HepG2 (cell line): ENCODE results near the gene CASKIN1. TPM values are rescaled to one million over a fixed set of nuclear protein-coding genes. Genes with fewer than 3 reads are reported as not detected.

Experiments
- ATAC-seq: fragments of 200-7000 bp; cut with Tn5 transposase; 3 replicates; pipeline ENCODE4 v1.9.1; 2020; ENCODE audit warnings: mild to moderate bottlenecking, moderate library complexity
- BruUV-seq: library from RNA; stranded (reverse); fragments of 400-500 nt; replicated peaks from 2 replicates; lab custom pipeline; 2021; lab: Mats Ljungman, UMichigan
- CTCF ChIA-PET: fragments of 300-600 bp; formaldehyde crosslinking; extraction: SDS; loops from one replicate; lab custom pipeline; 2021; ENCODE audit warnings: low total read pairs, inconsistent platforms, low intra/inter-chr PET ratio; lab: Yijun Ruan, JAX
- POLR2A ChIA-PET: fragments of 350-600 bp; sonication (Branson Sonifier 250); formaldehyde crosslinking; loops from one replicate; lab custom pipeline; 2020; ENCODE audit warnings: antibody characterized with exemption, inconsistent platforms; lab: Yijun Ruan, JAX
- DNase-seq: peaks from one replicate; pipeline ENCODE4 v3.0.0-alpha.2; 2015; ENCODE audit warnings: low spot score
- FAIRE-seq: peaks from 3 replicates; lab custom pipeline; 2011; peaks lifted over from hg19 to GRCh38; lab: Jason Lieb, UNC
- H2AFZ ChIP-seq: one replicate; pipeline ENCODE4 v1.6.1; 2011; ENCODE audit warnings: low read length, inconsistent platforms
- H3K27ac ChIP-seq: fragments of 300-600 bp; 3 replicates; pipeline ENCODE4 v1.8.0; 2011; ENCODE audit warnings: mixed run types, mild to moderate bottlenecking, mixed read lengths, low read length, inconsistent platforms; ENCODE audit not compliant: insufficient read depth; ENCODE audit errors: extremely low read length
- H3K27me3 ChIP-seq, 2 experiments: fragments of 200-600 bp in 1 of 2; 2 replicates in 1 of 2; 3 replicates in 1 of 2; pipeline versions ENCODE4 v1.6.0 to v1.8.0; 2011; ENCODE audit warnings: low read length in 2 of 2, mild to moderate bottlenecking in 2 of 2, moderate library complexity in 2 of 2, inconsistent platforms in 1 of 2; ENCODE audit not compliant: insufficient read depth in 2 of 2, control insufficient read depth in 1 of 2
- H3K36me3 ChIP-seq, 2 experiments: fragments of 200-600 bp in 1 of 2; replicated peaks in 1 of 2; 2 replicates in 1 of 2; 3 replicates in 1 of 2; pipeline versions ENCODE4 v1.5.1 to v1.8.0; 2011; ENCODE audit warnings: low read length in 2 of 2, inconsistent platforms in 1 of 2; ENCODE audit not compliant: insufficient read depth in 2 of 2, control insufficient read depth in 1 of 2
- H3K4me1 ChIP-seq: 2 replicates; pipeline ENCODE4 v1.5.1; 2012; ENCODE audit warnings: low read length, inconsistent platforms; ENCODE audit not compliant: insufficient read depth
- H3K4me2 ChIP-seq: 2 replicates; pipeline ENCODE4 v1.6.0; 2011; ENCODE audit warnings: low read depth, low read length, inconsistent platforms
- H3K4me3 ChIP-seq, 3 experiments: fragments of 200-600 bp in 1 of 3; sonication (generic), shearing (Covaris generic) in 1 of 3; replicated peaks in 1 of 3; 2 replicates each; pipeline ENCODE4 v1.5.1; 2011 to 2016; ENCODE audit warnings: low read length in 3 of 3, inconsistent platforms in 2 of 3, low read depth in 2 of 3, mild to moderate bottlenecking in 2 of 3, control low read depth in 1 of 3, mixed read lengths in 1 of 3; ENCODE audit not compliant: insufficient read depth in 1 of 3
- H3K79me2 ChIP-seq: one replicate; pipeline ENCODE4 v1.6.1; 2011; ENCODE audit warnings: low read length, inconsistent platforms; ENCODE audit not compliant: insufficient read depth
- H3K9ac ChIP-seq: 2 replicates; pipeline ENCODE4 v1.6.0; 2011; ENCODE audit warnings: mild to moderate bottlenecking, low read depth, low read length, inconsistent platforms; ENCODE audit not compliant: insufficient read depth
- H3K9me3 ChIP-seq: 2 replicates; pipeline ENCODE4 v1.5.1; 2012; ENCODE audit warnings: mild to moderate bottlenecking, low read length
- H4K20me1 ChIP-seq: 2 replicates; pipeline ENCODE4 v1.6.0; 2011; ENCODE audit warnings: inconsistent platforms, mild to moderate bottlenecking, low read length, moderate library complexity; ENCODE audit not compliant: insufficient read depth
- CHD2 ChIP-seq: IDR thresholded peaks from 2 replicates; pipeline ENCODE4 v1.6.1; 2011; ENCODE audit warnings: low read depth, low read length, improper control_type of control experiment
- HNF4G ChIP-seq, 2 experiments: sonication (generic) in 1 of 2; formaldehyde crosslinking in 1 of 2; IDR thresholded peaks; 2 replicates each; pipeline versions ENCODE4 v1.4.0 to v1.6.1; 2011 to 2020; ENCODE audit warnings: borderline replicate concordance in 2 of 2, low read depth in 2 of 2, mild to moderate bottlenecking in 2 of 2, low read length in 1 of 2, missing genetic modification reagents in 1 of 2, moderate library complexity in 1 of 2
- LBX2 ChIP-seq: sonication (generic); formaldehyde crosslinking; IDR thresholded peaks from 2 replicates; pipeline ENCODE4 v1.5.0; 2020; ENCODE audit warnings: missing genetic modification reagents, mild to moderate bottlenecking, borderline replicate concordance
- NR2C2 ChIP-seq: sonication (generic); formaldehyde crosslinking; IDR thresholded peaks from 2 replicates; pipeline ENCODE4 v1.4.0; 2020; ENCODE audit warnings: missing genetic modification reagents, mild to moderate bottlenecking, moderate library complexity, borderline replicate concordance
- NR2F6 ChIP-seq, 2 experiments: IDR thresholded peaks; 2 replicates each; pipeline ENCODE4 v1.6.1; 2016; ENCODE audit warnings: antibody characterized with exemption in 1 of 2, mild to moderate bottlenecking in 1 of 2
- SP140L ChIP-seq: sonication (generic); formaldehyde crosslinking; IDR thresholded peaks from 2 replicates; pipeline ENCODE4 v1.4.0; 2020; ENCODE audit warnings: missing genetic modification reagents, borderline replicate concordance
- ZBTB21 ChIP-seq: sonication (generic); formaldehyde crosslinking; IDR thresholded peaks from 2 replicates; pipeline ENCODE4 v1.4.0; 2020; ENCODE audit warnings: missing genetic modification reagents
- ZNF564 ChIP-seq: sonication (generic); formaldehyde crosslinking; IDR thresholded peaks from 2 replicates; pipeline ENCODE4 v1.8.1; 2023; ENCODE audit warnings: mild to moderate bottlenecking, missing genetic modification reagents
- ZNF724P ChIP-seq: sonication (generic); formaldehyde crosslinking; IDR thresholded peaks from 2 replicates; pipeline ENCODE4 v1.8.0; 2022; ENCODE audit warnings: missing genetic modification reagents, borderline replicate concordance
- ZNF766 ChIP-seq: sonication (generic); formaldehyde crosslinking; IDR thresholded peaks from 2 replicates; pipeline ENCODE4 v1.5.0; 2020; ENCODE audit warnings: missing genetic modification reagents, borderline replicate concordance
- WGBS: methylation state at CpG from one replicate; pipeline ENCODE4 v1.1.6; 2017; ENCODE audit warnings: low lambda C conversion rate; 5-methylcytosine and 5-hydroxymethylcytosine counted together
- in situ Hi-C: cut with HindIII; loops from 2 replicates; pipeline ENCODE4 v1.10.0; 2017; ENCODE audit warnings: low pct_unique_long_range_greater_than_20kb; ENCODE audit not compliant: extremely low pct_ligation_motif_present
- intact Hi-C: fragments of 100-400 bp; cut with micrococcal nuclease; formaldehyde crosslinking; loops from one replicate; pipeline ENCODE4 v1.10.0; 2022; ENCODE audit not compliant: unreplicated experiment
- polyA plus RNA-seq, 8 experiments: library from polyadenylated mRNA; depleted of rRNA in 3 of 8; stranded (reverse) in 7 of 8; unstranded in 1 of 8; fragments of >200 nt; fragmentation: Illumina TruSeq in 4 of 8; extraction: Trizol in 4 of 8; gene quantifications; 2 replicates each; pipeline versions ENCODE4 v1.2.1 to v1.2.3, GENCODE V29; 2011 to 2016; ENCODE audit warnings: low read depth in 4 of 8, missing spikeins in 1 of 8, mixed read lengths in 1 of 8; ENCODE audit not compliant: insufficient read depth in 1 of 8
- total RNA-seq, 5 experiments: library from RNA; depleted of rRNA; stranded (reverse); fragments of >200 nt; fragmentation: Illumina TruSeq; extraction: Trizol; gene quantifications; 2 replicates each; pipeline ENCODE4 v1.2.3, GENCODE V29; 2016; ENCODE audit warnings: low read depth in 1 of 5
- TF ChIP-seq, protein P1 (sequence below): sonication (generic); formaldehyde crosslinking; IDR thresholded peaks from 2 replicates; pipeline ENCODE4 v1.5.1; 2020; ENCODE audit warnings: mild to moderate bottlenecking, missing genetic modification reagents, moderate library complexity
- TF ChIP-seq, protein P2 (sequence below), 2 experiments: sonication (generic) in 1 of 2; formaldehyde crosslinking in 1 of 2; IDR thresholded peaks; 2 replicates each; pipeline versions ENCODE4 v1.6.1 to v1.9.0; 2014 to 2022; ENCODE audit warnings: antibody characterized with exemption in 1 of 2, borderline replicate concordance in 1 of 2, inconsistent platforms in 1 of 2, low read depth in 1 of 2, missing genetic modification reagents in 1 of 2

CASKIN1 gene
- total and polyA plus RNA-seq, 2 of the 13 experiments (the other 11 are each of a cell fraction or from before 2014, with no cell fraction given), result 1.2 to 2.2 TPM

GRCh38 chr16:2189252-2189893 is 7.0 kb downstream of the CASKIN1 start:
- no peak for FAIRE-seq
- TF ChIP-seq ZBTB21 (CRISPR knock-in tag) (no peak), HNF4G (IDR thresholded peaks at IDR 0.05; ENCODE audit: borderline replicate concordance, low read depth, low read length) (peak; percentile 85), HNF4G (CRISPR knock-in tag; IDR thresholded peaks at IDR 0.05; ENCODE audit: borderline replicate concordance, low read depth) (peak; percentile 51; the same call in 1 of the 2 replicates), NR2F6 (IDR thresholded peaks at IDR 0.05) (peak; percentile 94), NR2F6 (CRISPR knock-in tag; IDR thresholded peaks at IDR 0.05) (peak; percentile 76), NR2C2 (peak; percentile 98), SP140L (CRISPR knock-in tag) (no peak), ZNF724P (CRISPR knock-in tag) (no peak), ZNF766 (CRISPR knock-in tag) (no peak), ZNF564 (no peak), LBX2 (CRISPR knock-in tag) (no peak), CHD2 (no peak)
- TF ChIP-seq, protein P1, sequence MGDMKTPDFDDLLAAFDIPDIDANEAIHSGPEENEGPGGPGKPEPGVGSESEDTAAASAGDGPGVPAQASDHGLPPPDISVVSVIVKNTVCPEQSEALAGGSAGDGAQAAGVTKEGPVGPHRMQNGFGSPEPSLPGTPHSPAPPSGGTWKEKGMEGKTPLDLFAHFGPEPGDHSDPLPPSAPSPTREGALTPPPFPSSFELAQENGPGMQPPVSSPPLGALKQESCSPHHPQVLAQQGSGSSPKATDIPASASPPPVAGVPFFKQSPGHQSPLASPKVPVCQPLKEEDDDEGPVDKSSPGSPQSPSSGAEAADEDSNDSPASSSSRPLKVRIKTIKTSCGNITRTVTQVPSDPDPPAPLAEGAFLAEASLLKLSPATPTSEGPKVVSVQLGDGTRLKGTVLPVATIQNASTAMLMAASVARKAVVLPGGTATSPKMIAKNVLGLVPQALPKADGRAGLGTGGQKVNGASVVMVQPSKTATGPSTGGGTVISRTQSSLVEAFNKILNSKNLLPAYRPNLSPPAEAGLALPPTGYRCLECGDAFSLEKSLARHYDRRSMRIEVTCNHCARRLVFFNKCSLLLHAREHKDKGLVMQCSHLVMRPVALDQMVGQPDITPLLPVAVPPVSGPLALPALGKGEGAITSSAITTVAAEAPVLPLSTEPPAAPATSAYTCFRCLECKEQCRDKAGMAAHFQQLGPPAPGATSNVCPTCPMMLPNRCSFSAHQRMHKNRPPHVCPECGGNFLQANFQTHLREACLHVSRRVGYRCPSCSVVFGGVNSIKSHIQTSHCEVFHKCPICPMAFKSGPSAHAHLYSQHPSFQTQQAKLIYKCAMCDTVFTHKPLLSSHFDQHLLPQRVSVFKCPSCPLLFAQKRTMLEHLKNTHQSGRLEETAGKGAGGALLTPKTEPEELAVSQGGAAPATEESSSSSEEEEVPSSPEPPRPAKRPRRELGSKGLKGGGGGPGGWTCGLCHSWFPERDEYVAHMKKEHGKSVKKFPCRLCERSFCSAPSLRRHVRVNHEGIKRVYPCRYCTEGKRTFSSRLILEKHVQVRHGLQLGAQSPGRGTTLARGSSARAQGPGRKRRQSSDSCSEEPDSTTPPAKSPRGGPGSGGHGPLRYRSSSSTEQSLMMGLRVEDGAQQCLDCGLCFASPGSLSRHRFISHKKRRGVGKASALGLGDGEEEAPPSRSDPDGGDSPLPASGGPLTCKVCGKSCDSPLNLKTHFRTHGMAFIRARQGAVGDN, result peak; percentile 59
- TF ChIP-seq, protein P2, sequence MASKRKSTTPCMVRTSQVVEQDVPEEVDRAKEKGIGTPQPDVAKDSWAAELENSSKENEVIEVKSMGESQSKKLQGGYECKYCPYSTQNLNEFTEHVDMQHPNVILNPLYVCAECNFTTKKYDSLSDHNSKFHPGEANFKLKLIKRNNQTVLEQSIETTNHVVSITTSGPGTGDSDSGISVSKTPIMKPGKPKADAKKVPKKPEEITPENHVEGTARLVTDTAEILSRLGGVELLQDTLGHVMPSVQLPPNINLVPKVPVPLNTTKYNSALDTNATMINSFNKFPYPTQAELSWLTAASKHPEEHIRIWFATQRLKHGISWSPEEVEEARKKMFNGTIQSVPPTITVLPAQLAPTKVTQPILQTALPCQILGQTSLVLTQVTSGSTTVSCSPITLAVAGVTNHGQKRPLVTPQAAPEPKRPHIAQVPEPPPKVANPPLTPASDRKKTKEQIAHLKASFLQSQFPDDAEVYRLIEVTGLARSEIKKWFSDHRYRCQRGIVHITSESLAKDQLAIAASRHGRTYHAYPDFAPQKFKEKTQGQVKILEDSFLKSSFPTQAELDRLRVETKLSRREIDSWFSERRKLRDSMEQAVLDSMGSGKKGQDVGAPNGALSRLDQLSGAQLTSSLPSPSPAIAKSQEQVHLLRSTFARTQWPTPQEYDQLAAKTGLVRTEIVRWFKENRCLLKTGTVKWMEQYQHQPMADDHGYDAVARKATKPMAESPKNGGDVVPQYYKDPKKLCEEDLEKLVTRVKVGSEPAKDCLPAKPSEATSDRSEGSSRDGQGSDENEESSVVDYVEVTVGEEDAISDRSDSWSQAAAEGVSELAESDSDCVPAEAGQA (IDR thresholded peaks at IDR 0.05; ENCODE audit: low read depth), result no peak
- TF ChIP-seq, protein P2 (CRISPR knock-in tag; IDR thresholded peaks at IDR 0.05; ENCODE audit: borderline replicate concordance), result no peak

More at GRCh38 chr16:2189252-2189893, 7.0 kb downstream of the CASKIN1 start:
- DNase-seq (no peak), ATAC-seq (peak; percentile 20)
- H3K9ac ChIP-seq, result no peak overlapping the region
- no peak overlapping the region for H2AFZ ChIP-seq
- H3K4me1 ChIP-seq, result peaks cover 38% of the 10 kb centered on the region
- 0 out of 5 replicates have a peak, but pooled peaks cover 0 to 5% of the 10 kb centered on the region in 2 experiments for H3K27me3 ChIP-seq
- no peak overlapping the region for H3K4me3 ChIP-seq
- in situ Hi-C loops, result no loop called here
- CTCF ChIA-PET, result no interaction called here
- no peaks in the 10 kb centered on the region for H4K20me1 ChIP-seq
- H3K4me2 ChIP-seq, result no peak overlapping the region
- H3K36me3 ChIP-seq, result no peaks in the 10 kb centered on the region
- POLR2A ChIA-PET, result interaction anchor here (0.9 to 3.5 kb wide), 6 partner anchors 15 to 62 kb away, joined by 3 to 29 read pairs (median 4); partner anchors contain the start of genes ECI1, PGP and TRAF7
- WGBS, result 49% methylated on average over 4 of the region's 25 CpGs
- intact Hi-C loops, result no loop called here
- H3K9me3 ChIP-seq, result no peaks in the 10 kb centered on the region
- H3K27ac ChIP-seq, result peak overlapping the region; percentile 48
- BruUV-seq, result no TSS peak
- H3K79me2 ChIP-seq, result no peaks in the 10 kb centered on the region
